Measurements from ENCODE around the gene SLC12A4.
"Not testable (repeated sequence)": the region's sequence is repeated elsewhere in the genome, so short reads cannot be mapped to it uniquely, and the experiment has no call there.

The SLC12A4 gene

GRCh38 chr16:67987460-67988160 lies 19.2 kb upstream of the SLC12A4 start:
- no peak for DNase-seq

- no peak for DNase-seq
Measured at GRCh38 chr16:67986949-67987348, 18.5 kb upstream of the SLC12A4 start.

- no peak for DNase-seq
Measured at GRCh38 chr16:67982011-67982696, 13.7 kb upstream of the SLC12A4 start.

- no peak for DNase-seq
Measured at GRCh38 chr16:67979955-67980678, 11.7 kb upstream of the SLC12A4 start, which contains the start of gene DPEP3. TSS of gene DPEP3 (minus strand) at chr16:67980499. CDS start at chr16:67980380, 119 bp downstream.

GRCh38 chr16:67977469-67978227 lies 9.2 kb upstream of the SLC12A4 start:
- DNase-seq, result no peak

GRCh38 chr16:67977005-67977404 lies 8.6 kb upstream of the SLC12A4 start:
- DNase-seq, result no peak

GRCh38 chr16:67976205-67976604 lies 7.8 kb upstream of the SLC12A4 start:
- DNase-seq, result no peak

- DNase-seq, result no peak
Measured at GRCh38 chr16:67975321-67976105, 7.1 kb upstream of the SLC12A4 start.

GRCh38 chr16:67972285-67972684 lies 3.8 kb upstream of the SLC12A4 start:
- DNase-seq, result not testable (repeated sequence)

GRCh38 chr16:67971111-67971510 lies 2.7 kb upstream of the SLC12A4 start:
- DNase-seq, result no peak

GRCh38 chr16:67969254-67970039 lies 1.0 kb upstream of the SLC12A4 start:
- peak in 1 of 6 experiments; percentile 24 for DNase-seq

- peak in 3 of 6 experiments; percentile 41 to 53 (median 47) for DNase-seq
Measured at GRCh38 chr16:67967958-67968399, 458 bp downstream of the SLC12A4 start.

GRCh38 chr16:67967183-67967957 lies 1.1 kb downstream of the SLC12A4 start:
- DNase-seq, result peak in 1 of 6 experiments; percentile 41

- DNase-seq, result no peak
Measured at GRCh38 chr16:67966549-67967182, 1.8 kb downstream of the SLC12A4 start.

GRCh38 chr16:67965668-67966548 lies 2.5 kb downstream of the SLC12A4 start:
- DNase-seq, result no peak

GRCh38 chr16:67964477-67965131 lies 3.8 kb downstream of the SLC12A4 start:
- DNase-seq, result no peak

- no peak for DNase-seq
Measured at GRCh38 chr16:67963662-67964321, 4.6 kb downstream of the SLC12A4 start.

- no peak for DNase-seq
Measured at GRCh38 chr16:67963292-67963661, 5.2 kb downstream of the SLC12A4 start.

Data from stimulated activated naive CD4-positive, alpha-beta T cell (primary cell).